ENCODE measurements around the gene STPG4. TPM values are rescaled to one million over a fixed set of nuclear protein-coding genes. Genes with fewer than 3 reads are reported as not detected.
"Not testable (repeated sequence)": the region's sequence is repeated elsewhere in the genome, so short reads cannot be mapped to it uniquely, and the experiment has no call there.

Gene STPG4
- total and polyA plus RNA-seq, 2 donors from 2014 or later: not detected

DNA sequence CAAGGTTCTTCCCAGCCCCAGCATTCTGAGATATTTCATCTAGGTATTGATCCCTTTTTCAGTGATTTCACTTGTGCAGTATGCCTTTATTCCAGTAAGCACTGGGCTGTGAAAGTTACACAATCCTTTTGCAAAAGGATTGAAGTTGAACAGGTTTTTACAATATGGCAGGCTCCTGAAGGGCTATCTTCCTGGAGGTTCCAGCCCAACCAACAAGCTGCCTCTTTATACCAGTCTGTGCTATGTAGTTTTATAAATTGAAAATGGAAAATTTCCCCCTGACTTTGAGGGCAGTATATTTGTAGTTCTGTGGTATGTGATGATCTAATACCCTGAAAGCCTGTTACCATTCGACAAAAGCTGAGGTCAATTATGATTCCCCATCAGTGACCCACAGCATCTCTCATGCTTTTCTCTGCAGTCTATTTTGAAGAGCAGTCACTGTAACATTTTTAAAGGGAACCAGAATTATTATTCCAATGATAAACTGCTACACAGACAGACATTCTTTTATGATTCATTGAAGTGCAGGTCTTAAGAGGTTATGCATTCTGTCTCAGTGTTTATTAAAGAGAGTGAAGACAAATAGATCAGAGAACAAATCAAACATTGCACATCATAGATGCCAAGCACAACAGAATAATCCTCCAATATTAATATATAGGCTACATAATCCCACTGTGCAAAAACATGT, 35.2 kb upstream of the STPG4 start:
- Histone ChIP-seq H3K4me1 (ENCODE audit: control insufficient read depth in 2 of 3, insufficient read depth in 2 of 3, low read depth in 1 of 3, low read length in 3 of 3) (peaks cover 0 to 7% (median 6%) of the 10 kb centered on the region in 3 donors), H3K36me3 (ENCODE audit: control insufficient read depth in 2 of 3, insufficient read depth in 3 of 3, low read length in 3 of 3) (no peaks in the 10 kb centered on the region), H3K4me3 (ENCODE audit: low read length in 3 of 3) (no peak overlapping the region), H3K9me3 (ENCODE audit: control insufficient read depth in 2 of 3, insufficient read depth in 1 of 3, low read length in 3 of 3) (no peaks in the 10 kb centered on the region), H3K9ac (ENCODE audit: low read length in 3 of 3) (no peak overlapping the region), H3K27ac (ENCODE audit: low read depth in 2 of 2, low read length in 2 of 2) (no peak overlapping the region), H3K27me3 (ENCODE audit: control insufficient read depth, insufficient read depth, low read length) (no peaks in the 10 kb centered on the region)
- no peak for TF ChIP-seq CTCF (IDR thresholded peaks at IDR 0.05; ENCODE audit: borderline replicate concordance, extremely low read depth, insufficient read depth)
- FAIRE-seq (no peak), DNase-seq (no peak)
- intact Hi-C loops (cut with DNase I): no loop called here

DNA sequence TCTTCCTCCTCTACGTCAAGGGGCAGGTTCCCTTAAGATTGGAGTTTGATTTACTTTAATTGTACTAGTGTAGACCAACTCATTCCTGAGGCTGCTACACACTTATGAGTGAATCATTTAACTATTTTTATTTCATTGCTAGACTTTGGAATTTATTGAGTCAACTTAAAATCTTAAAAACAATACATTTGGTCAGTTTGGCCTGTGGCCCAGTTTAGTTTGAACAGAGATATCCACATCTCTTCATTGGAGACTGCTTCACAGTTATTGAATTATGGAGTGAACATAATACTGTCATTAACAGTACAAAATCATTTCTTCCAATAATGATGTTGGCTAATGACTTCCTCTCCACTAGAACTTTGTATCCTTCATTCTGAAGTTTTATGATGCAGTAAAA, 34.5 kb upstream of the STPG4 start:
- no peaks in the 10 kb centered on the region for H3K9me3 ChIP-seq (ENCODE audit: control insufficient read depth in 2 of 3, insufficient read depth in 1 of 3, low read length in 3 of 3)
- no peak for TF ChIP-seq CTCF (IDR thresholded peaks at IDR 0.05; ENCODE audit: borderline replicate concordance, extremely low read depth, insufficient read depth)
- DNase-seq (peak in 1 of 5 donors; percentile 68), FAIRE-seq (no peak)
- H3K27me3 ChIP-seq (ENCODE audit: control insufficient read depth, insufficient read depth, low read length): no peaks in the 10 kb centered on the region
- intact Hi-C loops (cut with DNase I): no loop called here
- H3K36me3 ChIP-seq (ENCODE audit: control insufficient read depth in 2 of 3, insufficient read depth in 3 of 3, low read length in 3 of 3): no peaks in the 10 kb centered on the region
- H3K27ac ChIP-seq (ENCODE audit: low read depth in 2 of 2, low read length in 2 of 2): no peak overlapping the region
- H3K4me3 ChIP-seq (ENCODE audit: low read length in 3 of 3): no peak overlapping the region
- H3K9ac ChIP-seq (ENCODE audit: low read length in 3 of 3): no peak overlapping the region
- H3K4me1 ChIP-seq (ENCODE audit: control insufficient read depth in 2 of 3, insufficient read depth in 2 of 3, low read depth in 1 of 3, low read length in 3 of 3): peaks cover 0 to 7% (median 6%) of the 10 kb centered on the region in 3 donors

DNA sequence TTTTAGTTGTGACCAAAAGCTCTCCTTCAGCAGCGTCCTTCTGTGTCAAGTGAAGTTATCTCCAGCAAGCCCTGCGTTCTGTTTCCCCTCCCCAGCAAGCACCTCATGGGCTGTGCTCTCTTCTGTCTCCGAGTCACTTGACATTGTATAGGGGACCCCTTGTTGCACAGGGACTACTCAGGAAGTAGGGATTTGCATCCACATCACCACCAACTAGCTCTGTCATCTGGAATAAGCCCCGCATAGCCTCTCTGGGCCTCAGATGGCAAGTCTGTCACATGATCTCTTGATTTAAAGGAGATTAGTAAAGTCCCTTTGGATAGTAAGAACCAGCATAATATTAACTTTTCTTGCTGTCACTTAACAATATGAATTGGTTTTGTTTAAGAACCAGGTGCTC, 32.0 kb upstream of the STPG4 start:
- no peak overlapping the region for H3K4me3 ChIP-seq (ENCODE audit: low read length in 3 of 3)
- intact Hi-C loops (cut with DNase I): no loop called here
- H3K27me3 ChIP-seq (ENCODE audit: control insufficient read depth, insufficient read depth, low read length): no peaks in the 10 kb centered on the region
- DNase-seq: no peak
- peaks cover 0 to 3% (median 0%) of the 10 kb centered on the region in 3 donors for H3K4me1 ChIP-seq (ENCODE audit: control insufficient read depth in 2 of 3, insufficient read depth in 2 of 3, low read depth in 1 of 3, low read length in 3 of 3)
- H3K9ac ChIP-seq (ENCODE audit: low read length in 3 of 3): no peak overlapping the region
- TF ChIP-seq CTCF (IDR thresholded peaks at IDR 0.05; ENCODE audit: borderline replicate concordance, extremely low read depth, insufficient read depth): no peak
- no peak overlapping the region for H3K27ac ChIP-seq (ENCODE audit: low read depth in 2 of 2, low read length in 2 of 2)
- H3K36me3 ChIP-seq (ENCODE audit: control insufficient read depth in 2 of 3, insufficient read depth in 3 of 3, low read length in 3 of 3): no peaks in the 10 kb centered on the region
- H3K9me3 ChIP-seq (ENCODE audit: control insufficient read depth in 2 of 3, insufficient read depth in 1 of 3, low read length in 3 of 3): no peaks in the 10 kb centered on the region
- FAIRE-seq: no peak

- Histone ChIP-seq H3K36me3 (ENCODE audit: control insufficient read depth in 2 of 3, insufficient read depth in 3 of 3, low read length in 3 of 3) (no peaks in the 10 kb centered on the region), H3K9me3 (ENCODE audit: control insufficient read depth in 2 of 3, insufficient read depth in 1 of 3, low read length in 3 of 3) (no peaks in the 10 kb centered on the region), H3K9ac (ENCODE audit: low read length in 3 of 3) (no peak overlapping the region), H3K27ac (ENCODE audit: low read depth in 2 of 2, low read length in 2 of 2) (no peak overlapping the region), H3K4me3 (ENCODE audit: low read length in 3 of 3) (no peak overlapping the region), H3K4me1 (ENCODE audit: control insufficient read depth in 2 of 3, insufficient read depth in 2 of 3, low read depth in 1 of 3, low read length in 3 of 3) (peaks cover 0 to 3% (median 0%) of the 10 kb centered on the region in 3 donors), H3K27me3 (ENCODE audit: control insufficient read depth, insufficient read depth, low read length) (no peaks in the 10 kb centered on the region)
- no peak for TF ChIP-seq CTCF (IDR thresholded peaks at IDR 0.05; ENCODE audit: borderline replicate concordance, extremely low read depth, insufficient read depth)
- intact Hi-C loops (cut with DNase I): no loop called here
- DNase-seq (no peak), FAIRE-seq (no peak)
Observed at GRCh38 chr2:47186351-47186750, 31.2 kb upstream of the STPG4 start.

- H3K27me3 ChIP-seq (ENCODE audit: control insufficient read depth, insufficient read depth, low read length); H3K36me3 ChIP-seq (ENCODE audit: control insufficient read depth in 2 of 3, insufficient read depth in 3 of 3, low read length in 3 of 3); FAIRE-seq; H3K4me1 ChIP-seq (ENCODE audit: control insufficient read depth in 2 of 3, insufficient read depth in 2 of 3, low read depth in 1 of 3, low read length in 3 of 3); H3K9me3 ChIP-seq (ENCODE audit: control insufficient read depth in 2 of 3, insufficient read depth in 1 of 3, low read length in 3 of 3); H3K4me3 ChIP-seq (ENCODE audit: low read length in 3 of 3); intact Hi-C loops (cut with DNase I); H3K27ac ChIP-seq (ENCODE audit: low read depth in 2 of 2, low read length in 2 of 2); DNase-seq; H3K9ac ChIP-seq (ENCODE audit: low read length in 3 of 3): not testable (repeated sequence)
Observed at GRCh38 chr2:47185098-47185497, 30.0 kb upstream of the STPG4 start.

Measured in kidney (tissue), 14 donors.